Activated naive CD8-positive, alpha-beta T cell treated with anti-CD3 and anti-CD28 coated beads, Interleukin-2, amount 10 ng/mL, durations not matched to agents 7 days and 5 days (primary cell): ENCODE data around the gene INPP1. TPM values are rescaled to one million over a fixed set of nuclear protein-coding genes. Genes with fewer than 3 reads are reported as not detected.

Experiments used
- ATAC-seq: fragments of 150-1000 bp; cut with Tn5 transposase; one replicate; pipeline ENCODE4 v1.10.0; 2021; ENCODE audit warnings: low read depth, moderate library complexity
- POLR2A ChIA-PET: fragments of 350-600 bp; sonication (Branson Sonifier 250); formaldehyde crosslinking; loops from one replicate; lab custom pipeline; 2021; ENCODE audit warnings: antibody characterized with exemption; lab: Charles Lee
- DNase-seq: peaks from one replicate; pipeline ENCODE4 v3.0.0; 2021
- H3K27ac Mint-ChIP-seq: one replicate; pipeline ENCODE4 v1.8.0; 2022; ENCODE audit warnings: mild to moderate bottlenecking, mixed read lengths
- H3K27me3 Mint-ChIP-seq: one replicate; pipeline ENCODE4 v1.8.0; 2022; ENCODE audit warnings: mild to moderate bottlenecking, moderate library complexity, mixed read lengths
- H3K36me3 Mint-ChIP-seq: one replicate; pipeline ENCODE4 v1.8.0; 2021; ENCODE audit warnings: mild to moderate bottlenecking, mixed read lengths
- H3K4me1 Mint-ChIP-seq: one replicate; pipeline ENCODE4 v1.8.0; 2021; ENCODE audit warnings: mixed read lengths
- H3K4me3 Mint-ChIP-seq: one replicate; pipeline ENCODE4 v1.8.0; 2022; ENCODE audit warnings: mild to moderate bottlenecking, moderate library complexity, mixed read lengths
- H3K9me3 Mint-ChIP-seq: one replicate; pipeline ENCODE4 v1.8.0; 2021; ENCODE audit warnings: mixed read lengths
- total RNA-seq, 2 experiments: library from RNA; stranded (reverse); gene quantifications; one replicate each; pipeline ENCODE4 v1.2.3, GENCODE V29; 2021

Gene INPP1
- total RNA-seq, 2 experiments from 2014 or later = 8.7 to 9.7 TPM

GRCh38 chr2:190409616-190410015, 66.2 kb downstream of the INPP1 start:
- Mint-ChIP-seq H3K36me3 (peaks cover 9% of the 10 kb centered on the region), H3K9me3 (no peaks in the 10 kb centered on the region), H3K27me3 (no peaks in the 10 kb centered on the region), H3K4me1 (peaks cover 47% of the 10 kb centered on the region), H3K27ac (peak overlapping the region; percentile 95), H3K4me3 (peak overlapping the region; percentile 91)
- no peak for ATAC-seq
- POLR2A ChIA-PET = interaction anchor here (2.9 to 4.7 kb wide), 2 partner anchors 9 to 124 kb away, joined by 8 to 46 read pairs; partner anchors contain the start of gene NEMP2
- DNase-seq = no peak

- no peak for ATAC-seq
- H3K27ac Mint-ChIP-seq = peak overlapping the region; percentile 95
- no peaks in the 10 kb centered on the region for H3K27me3 Mint-ChIP-seq
- H3K9me3 Mint-ChIP-seq = no peaks in the 10 kb centered on the region
- peak overlapping the region; percentile 91 for H3K4me3 Mint-ChIP-seq
- H3K4me1 Mint-ChIP-seq = peaks cover 49% of the 10 kb centered on the region
- peaks cover 9% of the 10 kb centered on the region for H3K36me3 Mint-ChIP-seq
- POLR2A ChIA-PET = interaction anchor here (4.7 kb wide), 1 partner anchor 123 kb away, joined by 46 read pairs; the partner anchor contains the start of gene NEMP2
- no peak for DNase-seq
Measured at GRCh38 chr2:190410166-190410565, 66.8 kb downstream of the INPP1 start.

- Mint-ChIP-seq H3K27ac (peak overlapping the region; percentile 44), H3K4me3 (peak overlapping the region; percentile 29), H3K9me3 (no peaks in the 10 kb centered on the region), H3K36me3 (peaks cover 12% of the 10 kb centered on the region), H3K4me1 (peaks cover 51% of the 10 kb centered on the region), H3K27me3 (no peaks in the 10 kb centered on the region)
- DNase-seq (no peak), ATAC-seq (no peak)
- POLR2A ChIA-PET = no interaction called here
Measured at GRCh38 chr2:190412966-190413365, 69.6 kb downstream of the INPP1 start.

- H3K36me3 Mint-ChIP-seq = peaks cover 14% of the 10 kb centered on the region
- POLR2A ChIA-PET = no interaction called here
- H3K27ac Mint-ChIP-seq = peak overlapping the region; percentile 44
- no peaks in the 10 kb centered on the region for H3K9me3 Mint-ChIP-seq
- H3K4me3 Mint-ChIP-seq = peak overlapping the region; percentile 29
- DNase-seq (no peak), ATAC-seq (no peak)
- peaks cover 51% of the 10 kb centered on the region for H3K4me1 Mint-ChIP-seq
- no peaks in the 10 kb centered on the region for H3K27me3 Mint-ChIP-seq
Measured at GRCh38 chr2:190413421-190413820, 70.0 kb downstream of the INPP1 start.

- Mint-ChIP-seq H3K27ac (peak overlapping the region; percentile 97), H3K36me3 (peaks cover 26% of the 10 kb centered on the region), H3K9me3 (no peaks in the 10 kb centered on the region), H3K27me3 (no peaks in the 10 kb centered on the region), H3K4me1 (peaks cover 45% of the 10 kb centered on the region), H3K4me3 (peak overlapping the region; percentile 83)
- POLR2A ChIA-PET = interaction anchor here (1.2 to 2.3 kb wide), 4 partner anchors 8 to 118 kb away, joined by 3 to 18 read pairs (median 8); partner anchors contain the start of gene NEMP2
- DNase-seq = no peak
- no peak for ATAC-seq
Measured at GRCh38 chr2:190415251-190415650, 71.9 kb downstream of the INPP1 start.

- H3K4me1 Mint-ChIP-seq = peaks cover 43% of the 10 kb centered on the region
- H3K27me3 Mint-ChIP-seq = no peaks in the 10 kb centered on the region
- no peaks in the 10 kb centered on the region for H3K9me3 Mint-ChIP-seq
- peaks cover 31% of the 10 kb centered on the region for H3K36me3 Mint-ChIP-seq
- DNase-seq (no peak), ATAC-seq (peak; percentile 63)
- POLR2A ChIA-PET = interaction anchor here (0.6 to 2.3 kb wide), 5 partner anchors 9 to 653 kb away, joined by 3 to 18 read pairs (median 3); partner anchors contain the start of gene NEMP2
- peak overlapping the region; percentile 83 for H3K4me3 Mint-ChIP-seq
- H3K27ac Mint-ChIP-seq = peak overlapping the region; percentile 97
Measured at GRCh38 chr2:190415794-190416775, 72.7 kb downstream of the INPP1 start.

- no peaks in the 10 kb centered on the region for H3K9me3 Mint-ChIP-seq
- no peaks in the 10 kb centered on the region for H3K27me3 Mint-ChIP-seq
- H3K27ac Mint-ChIP-seq = no peak overlapping the region
- H3K4me3 Mint-ChIP-seq = no peak overlapping the region
- DNase-seq (no peak), ATAC-seq (no peak)
- POLR2A ChIA-PET = interaction anchor here (2.1 to 2.4 kb wide), 2 partner anchors 9 to 10 kb away, joined by 8 to 18 read pairs; partner anchors contain the start of gene MFSD6
- H3K36me3 Mint-ChIP-seq = peaks cover 37% of the 10 kb centered on the region
- H3K4me1 Mint-ChIP-seq = peaks cover 34% of the 10 kb centered on the region
Measured at GRCh38 chr2:190417045-190417842, 73.9 kb downstream of the INPP1 start.

- H3K27me3 Mint-ChIP-seq = no peaks in the 10 kb centered on the region
- H3K4me3 Mint-ChIP-seq = no peak overlapping the region
- peaks cover 23% of the 10 kb centered on the region for H3K4me1 Mint-ChIP-seq
- no peak overlapping the region for H3K27ac Mint-ChIP-seq
- no peaks in the 10 kb centered on the region for H3K9me3 Mint-ChIP-seq
- H3K36me3 Mint-ChIP-seq = peaks cover 38% of the 10 kb centered on the region
- no peak for ATAC-seq
- DNase-seq = no peak
- POLR2A ChIA-PET = interaction anchor here (2.4 kb wide), 1 partner anchor 11 kb away, joined by 8 read pairs; the partner anchor contains the start of gene MFSD6
Measured at GRCh38 chr2:190418727-190419126, 75.3 kb downstream of the INPP1 start.

- ATAC-seq (no peak), DNase-seq (no peak)
- no peaks in the 10 kb centered on the region for H3K27me3 Mint-ChIP-seq
- H3K4me3 Mint-ChIP-seq = no peak overlapping the region
- H3K9me3 Mint-ChIP-seq = no peaks in the 10 kb centered on the region
- H3K27ac Mint-ChIP-seq = no peak overlapping the region
- H3K4me1 Mint-ChIP-seq = peaks cover 20% of the 10 kb centered on the region
- POLR2A ChIA-PET = no interaction called here
- peaks cover 45% of the 10 kb centered on the region for H3K36me3 Mint-ChIP-seq
Measured at GRCh38 chr2:190420801-190421200, 77.4 kb downstream of the INPP1 start.

Other genes with a start within 250 kb of the INPP1 start
- 10 to 100 TPM; 15.6 to 17.5 TPM for gene HIBCH, start 23.8 kb upstream of the INPP1 start, total RNA-seq
- 10 to 100 TPM; 51.3 to 56.7 TPM for gene MFSD6, start 64.8 kb downstream of the INPP1 start, total RNA-seq
- gene NEMP2, start 191.1 kb downstream of the INPP1 start, total RNA-seq = 10 to 100 TPM; 16.2 to 23.1 TPM